Astrocyte of the hippocampus (primary cell): ENCODE data around the gene ITGA11.

Experiments
- DNase-seq: peaks from one replicate; pipeline ENCODE4 v3.0.0; 2011; ENCODE audit warnings: low read depth, low spot score

ITGA11 gene

GRCh38 chr15:68375191-68375631, 56.8 kb downstream of the ITGA11 start:
- DNase-seq, result no peak

- DNase-seq, result no peak
These were observed 57.7 kb downstream of the ITGA11 start for GRCh38 chr15:68374168-68374745.

- DNase-seq, result no peak
These were observed 58.9 kb downstream of the ITGA11 start for GRCh38 chr15:68373028-68373427.

DNA sequence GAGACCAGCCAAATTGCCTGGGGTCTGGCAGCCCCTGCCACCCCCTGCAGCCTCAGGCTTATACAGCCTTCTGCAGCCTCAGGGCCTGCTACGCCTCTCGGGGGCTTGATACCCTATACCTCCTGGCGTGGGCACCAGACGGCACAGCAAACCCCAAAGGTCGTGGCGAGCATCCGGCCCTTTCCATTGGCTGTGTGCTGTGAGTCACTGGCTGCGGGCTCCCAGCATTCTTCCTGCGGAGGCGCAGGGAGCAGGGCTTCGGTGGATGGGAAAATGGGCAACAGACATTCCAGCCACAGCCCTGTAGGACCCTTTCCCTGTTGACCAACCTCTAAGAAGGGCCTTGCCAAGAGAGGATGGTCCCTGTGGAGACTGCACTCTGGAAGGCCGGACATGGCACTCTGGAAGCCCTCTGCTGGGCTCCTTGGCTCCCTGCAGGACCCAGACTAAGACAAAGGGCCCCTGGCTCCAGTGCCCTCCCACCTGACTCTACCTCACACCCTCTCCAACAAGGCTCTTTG, 59.6 kb downstream of the ITGA11 start:
- peak; percentile 46 for DNase-seq

GRCh38 chr15:68371851-68372250, 60.1 kb downstream of the ITGA11 start:
- no peak for DNase-seq

GRCh38 chr15:68371160-68371559, 60.8 kb downstream of the ITGA11 start:
- no peak for DNase-seq

- DNase-seq, result no peak
These were observed 61.2 kb downstream of the ITGA11 start for GRCh38 chr15:68370768-68371151.

DNA sequence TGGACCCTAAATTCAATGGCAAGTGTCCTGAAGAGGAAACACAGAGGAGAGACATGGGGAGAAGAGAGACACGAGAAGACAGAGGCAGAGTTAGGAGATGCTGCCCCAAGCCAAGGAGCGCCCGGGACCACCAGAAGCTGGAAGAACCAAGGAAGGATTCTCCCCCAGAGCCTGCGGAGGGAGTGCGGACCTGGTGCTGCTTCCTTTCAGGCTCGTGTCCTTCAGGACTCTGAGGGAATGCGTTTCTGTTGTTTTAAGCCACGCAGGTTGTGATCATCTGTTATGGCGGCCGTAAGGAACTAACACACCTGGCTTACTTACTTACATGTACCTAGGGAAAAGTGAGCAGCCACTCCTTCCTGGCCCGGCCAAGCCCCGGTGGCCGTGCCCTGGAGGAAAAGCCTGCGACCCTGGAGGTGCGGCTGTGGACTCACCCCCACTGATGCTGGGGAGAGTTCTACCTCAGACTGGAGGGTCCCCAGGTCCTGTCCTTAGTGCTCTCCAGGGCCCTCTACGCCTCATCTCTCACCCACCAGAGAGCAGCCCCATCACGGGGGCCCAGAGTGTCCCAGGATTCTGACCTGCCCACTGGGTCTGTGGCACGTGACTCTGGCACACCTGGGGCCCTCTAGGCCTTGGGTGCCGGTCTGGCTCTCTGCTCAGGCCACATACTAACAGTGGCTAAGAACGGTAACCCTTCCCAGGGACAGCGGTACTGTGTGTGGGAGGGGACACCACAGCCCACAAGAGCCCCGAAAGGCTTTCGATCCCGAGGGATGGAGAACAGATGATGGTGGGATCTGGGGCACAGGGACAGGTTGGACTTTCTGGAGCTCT, 61.8 kb downstream of the ITGA11 start:
- DNase-seq, result no peak

GRCh38 chr15:68368731-68369435, 63.1 kb downstream of the ITGA11 start:
- no peak for DNase-seq

DNA sequence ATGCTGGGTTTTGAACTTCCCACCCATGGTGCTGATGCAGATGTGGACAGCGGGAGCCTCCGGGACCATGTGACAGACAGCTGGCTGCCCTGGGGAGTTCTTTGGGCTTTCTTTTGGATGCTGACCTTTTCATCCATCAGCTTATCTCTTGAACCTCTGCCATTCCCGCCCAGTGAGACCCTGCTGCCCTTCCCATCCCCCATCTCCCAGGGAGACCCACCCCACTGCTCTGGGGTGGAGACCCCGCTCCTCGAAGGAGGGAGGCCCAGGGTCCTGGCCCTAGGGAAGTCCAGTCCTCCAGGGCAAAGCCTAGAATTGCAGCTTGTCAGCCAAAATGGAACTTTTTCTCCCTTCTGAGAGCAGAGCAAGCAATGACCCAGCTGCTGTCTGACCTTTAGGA, 64.0 kb downstream of the ITGA11 start:
- no peak for DNase-seq

GRCh38 chr15:68367226-68367625, 64.7 kb downstream of the ITGA11 start:
- no peak for DNase-seq

DNA sequence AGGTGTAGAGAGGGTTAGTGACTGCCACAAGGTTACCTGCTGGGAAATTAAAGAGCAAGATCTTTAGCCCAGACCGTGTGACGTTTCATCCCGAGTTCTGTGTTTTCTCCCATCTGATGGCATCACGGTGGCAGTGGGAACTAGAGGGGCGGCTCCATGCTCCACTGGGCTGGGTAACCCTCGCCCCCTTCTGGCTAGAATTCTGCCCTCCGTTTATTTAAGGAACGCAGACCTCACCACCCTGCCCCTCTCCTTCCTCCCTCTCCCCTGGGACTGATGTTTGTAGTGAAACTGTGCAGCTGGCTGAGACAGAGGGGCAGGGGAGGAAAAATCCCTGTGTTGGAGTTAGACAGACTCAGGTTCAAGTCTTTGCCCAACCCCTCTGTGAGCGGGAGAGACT, 65.6 kb downstream of the ITGA11 start:
- DNase-seq, result no peak

DNA sequence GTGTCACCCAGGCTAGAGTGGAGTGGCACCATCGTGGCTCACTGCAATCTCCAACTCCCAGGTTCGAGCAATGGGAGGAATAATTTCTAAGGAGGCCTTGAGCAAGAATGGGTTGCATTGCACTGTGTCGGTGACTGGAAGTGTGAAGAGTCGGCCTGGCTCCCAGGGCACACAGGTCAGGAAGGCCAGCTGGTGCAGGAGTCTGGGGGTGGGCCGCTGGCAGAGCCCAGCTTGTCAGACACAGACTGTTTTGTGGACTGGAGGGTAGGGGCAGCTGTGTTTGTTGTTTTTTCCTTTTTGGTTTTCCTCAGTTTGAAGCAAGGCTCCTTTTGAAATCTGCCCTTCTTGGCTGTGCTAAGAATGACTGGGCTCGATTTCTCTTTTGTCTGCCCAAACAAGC, 66.2 kb downstream of the ITGA11 start:
- no peak for DNase-seq

DNA sequence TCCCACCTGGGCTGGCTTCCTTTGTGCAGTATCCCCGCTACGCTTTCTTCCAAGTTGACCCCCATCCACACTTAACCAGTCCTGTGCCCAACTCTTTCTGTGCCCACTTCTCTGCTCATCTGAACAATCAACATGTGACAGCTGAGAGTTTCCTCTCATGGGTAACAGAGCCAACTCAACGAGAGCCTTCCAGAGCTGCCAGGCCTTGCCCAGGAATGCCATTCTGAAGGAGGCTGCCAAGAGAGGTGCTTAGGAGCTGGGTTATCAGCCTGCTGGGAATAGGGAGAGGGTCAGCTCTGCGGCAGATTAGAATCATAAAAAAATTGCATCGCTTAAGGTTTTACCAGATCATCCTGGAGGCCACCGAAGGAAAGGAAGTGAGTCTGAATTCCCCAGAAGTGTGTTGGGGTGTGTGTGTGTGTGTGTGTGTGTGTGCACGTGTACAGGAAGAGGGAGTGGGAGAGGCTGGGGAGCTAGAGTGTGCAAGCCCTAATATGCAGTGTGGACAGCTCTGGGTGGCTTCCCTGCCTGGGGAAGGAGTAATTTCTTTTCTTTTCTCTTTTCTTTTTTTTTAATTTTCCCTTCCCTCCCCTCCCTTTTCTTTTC, 66.7 kb downstream of the ITGA11 start:
- no peak for DNase-seq

- DNase-seq, result no peak
These were observed 67.3 kb downstream of the ITGA11 start for GRCh38 chr15:68364660-68365035.

- no peak for DNase-seq
These were observed 67.8 kb downstream of the ITGA11 start for GRCh38 chr15:68364028-68364659.

DNA sequence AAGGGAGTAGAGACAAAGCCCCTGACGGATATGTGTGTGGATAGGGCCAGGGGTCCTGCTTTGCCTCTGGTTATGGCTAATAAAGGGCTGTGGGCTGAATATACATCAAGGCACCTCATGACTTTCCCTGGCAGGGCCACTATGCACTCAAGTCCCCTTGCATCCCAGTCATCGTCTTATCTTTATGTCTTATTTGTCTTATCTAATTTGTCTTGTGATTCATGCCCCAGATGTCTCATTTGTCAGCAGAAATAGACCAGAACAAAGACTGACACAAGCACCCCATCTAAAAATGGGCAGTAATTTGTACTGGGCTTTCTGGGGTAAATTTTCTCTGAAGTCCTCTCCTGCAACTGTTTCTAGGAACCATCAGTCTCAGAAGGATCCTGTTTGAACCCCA, 68.6 kb downstream of the ITGA11 start:
- DNase-seq, result no peak

DNA sequence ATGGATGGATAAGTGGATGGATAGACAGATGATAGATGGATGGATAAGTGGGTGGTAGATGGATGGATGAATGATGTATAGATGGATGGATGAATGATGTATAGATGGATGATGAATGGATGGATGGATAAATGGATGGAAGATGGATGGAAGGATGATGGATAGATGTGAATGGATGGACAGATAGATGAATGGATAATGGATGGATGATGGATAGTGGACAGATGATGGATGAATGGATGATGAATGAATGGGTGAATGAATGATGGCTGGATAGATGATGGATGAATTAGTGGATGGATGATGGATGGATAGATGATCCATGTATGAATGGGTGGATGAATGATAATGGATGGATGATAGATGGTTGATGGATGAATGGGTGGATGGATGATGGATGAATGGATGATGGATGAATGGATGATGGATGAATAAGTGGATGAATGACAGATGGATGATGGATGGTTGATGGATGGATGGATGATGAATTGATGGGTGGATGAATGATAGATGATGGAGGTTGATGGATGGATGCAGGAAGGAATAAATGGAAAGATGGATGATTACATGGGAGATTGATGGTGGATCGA, 69.3 kb downstream of the ITGA11 start:
- DNase-seq, result no peak

DNA sequence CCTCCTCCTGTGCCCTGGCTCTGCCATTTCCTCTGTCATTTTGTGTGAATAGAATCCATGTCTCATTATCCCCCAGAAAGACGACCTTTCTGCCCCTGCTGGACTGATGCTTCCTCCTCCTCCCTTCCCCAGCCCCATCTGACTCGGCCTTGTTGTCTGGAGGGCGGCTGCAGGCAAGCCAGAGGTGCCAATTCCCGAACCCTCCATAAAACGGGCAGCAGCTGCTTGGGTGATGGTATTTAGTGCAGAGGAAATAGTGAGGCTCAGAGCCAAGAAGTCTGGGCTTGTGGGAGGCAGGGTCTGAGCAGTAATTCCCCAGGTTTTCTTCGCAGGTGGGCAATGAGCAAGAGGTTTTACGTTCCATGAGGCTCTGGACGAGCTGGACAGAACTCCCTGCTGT, 71.2 kb downstream of the ITGA11 start:
- DNase-seq, result no peak

GRCh38 chr15:68356778-68357177, 75.2 kb downstream of the ITGA11 start:
- no peak for DNase-seq

GRCh38 chr15:68354923-68355322, 77.0 kb downstream of the ITGA11 start:
- peak; percentile 91 for DNase-seq
